Measurements from ENCODE around the gene CPLANE1.
"Not testable (repeated sequence)": the region's sequence is repeated elsewhere in the genome, so short reads cannot be mapped to it uniquely, and the experiment has no call there.

The CPLANE1 gene

DNA sequence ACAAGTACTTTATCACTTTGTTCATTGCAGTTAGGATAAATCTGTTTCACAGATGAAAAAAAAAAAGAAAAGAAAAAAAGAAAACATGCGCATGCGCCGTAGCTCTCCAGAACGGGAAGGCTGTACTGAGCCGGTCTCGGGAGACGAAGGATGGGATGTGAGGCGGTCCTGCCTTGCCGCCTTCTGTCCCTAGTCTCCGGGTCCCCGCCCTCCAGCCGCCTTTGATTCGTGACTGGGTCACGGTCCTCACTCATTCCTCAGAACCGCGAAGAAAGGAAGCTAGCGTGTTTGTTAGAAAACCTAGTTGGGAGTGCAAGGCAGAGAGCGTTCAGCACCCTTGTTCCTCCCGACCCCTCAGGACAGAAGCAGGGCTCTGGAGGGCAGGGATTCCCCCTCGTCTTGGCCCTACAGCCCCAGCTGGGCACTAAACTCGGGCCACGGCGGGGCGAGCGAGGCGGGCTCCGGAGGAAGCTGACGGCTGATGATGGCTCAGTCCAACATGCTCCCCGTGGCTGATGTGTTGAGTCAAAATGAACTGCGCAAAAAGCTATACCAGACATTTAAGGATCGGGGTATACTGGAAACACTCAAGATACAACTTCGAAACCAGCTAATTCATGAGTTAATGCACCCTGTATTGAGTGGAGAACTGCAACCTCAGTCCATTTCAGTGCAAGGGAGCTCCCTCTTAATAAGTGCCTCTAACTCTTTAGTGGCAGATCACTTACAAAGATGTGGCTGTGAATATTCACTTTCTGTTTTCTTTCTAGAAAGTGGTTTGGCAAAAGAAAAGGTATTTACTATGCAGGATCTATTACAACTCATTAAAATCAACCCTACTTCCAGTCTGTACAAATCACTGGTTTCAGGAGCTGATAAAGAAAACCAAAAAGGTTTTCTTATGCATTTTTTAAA is 40.0 kb downstream of the CPLANE1 start:
- no peak for DNase-seq (ENCODE audit: low read depth in 2 of 2)

DNA sequence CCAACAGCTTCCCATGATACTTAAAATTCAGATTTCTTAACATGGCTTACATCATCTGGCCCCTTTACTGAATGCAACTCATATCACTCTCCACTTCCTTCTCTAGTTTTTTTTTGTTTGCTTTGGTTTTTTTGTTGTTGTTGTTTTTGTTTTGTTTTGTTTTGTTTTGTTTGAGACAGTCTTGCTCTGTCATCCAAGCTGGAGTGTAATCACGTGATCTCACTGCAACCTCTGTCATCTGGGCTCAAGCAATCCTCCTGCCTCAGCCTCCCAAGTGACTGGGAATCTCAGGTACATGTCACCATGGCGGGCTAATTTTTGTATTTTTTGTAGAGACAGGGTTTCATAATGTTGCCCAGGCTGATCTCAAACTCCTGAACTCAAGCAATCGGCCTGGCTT is 41.4 kb downstream of the CPLANE1 start:
- DNase-seq (ENCODE audit: low read depth in 2 of 2) = no peak

DNA sequence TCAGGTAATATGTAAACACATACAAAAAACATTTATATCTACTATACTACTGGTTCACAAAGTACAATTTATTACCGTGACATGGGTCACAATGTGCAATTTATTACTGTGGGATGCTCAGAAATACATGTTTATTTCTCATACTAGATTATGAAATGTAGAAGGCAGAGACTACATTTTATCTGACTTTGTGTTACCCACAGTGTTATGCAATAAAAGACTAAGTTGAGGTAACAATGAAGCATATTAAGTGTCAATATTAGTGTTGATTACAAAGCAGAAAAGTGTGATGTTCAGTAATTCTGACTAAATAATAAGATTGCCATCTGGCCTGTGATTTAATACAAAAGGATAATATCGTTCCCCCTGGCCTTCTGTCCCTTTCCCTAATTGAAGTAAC is 42.4 kb downstream of the CPLANE1 start:
- no peak for DNase-seq (ENCODE audit: low read depth in 2 of 2)

DNA sequence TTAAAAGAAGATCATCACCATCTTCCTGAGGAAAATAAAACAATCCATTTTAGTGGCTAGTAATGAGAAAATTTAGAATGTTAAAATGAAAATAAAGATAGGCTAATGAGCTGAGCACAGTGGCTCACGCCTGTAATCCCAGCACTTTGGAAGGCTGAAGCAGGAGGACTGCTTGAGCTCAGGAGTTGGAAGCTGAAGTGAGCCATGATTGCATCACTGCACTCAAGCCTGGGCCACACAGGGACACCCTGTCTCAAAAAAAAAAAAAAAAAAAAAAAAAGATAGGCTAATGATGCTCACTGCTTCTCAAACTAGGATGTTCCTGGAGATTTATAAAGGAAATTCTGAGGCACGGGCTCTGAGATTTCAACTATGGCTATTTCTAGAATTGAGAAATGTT is 50.3 kb downstream of the CPLANE1 start:
- no peak for DNase-seq (ENCODE audit: low read depth in 2 of 2)

DNA sequence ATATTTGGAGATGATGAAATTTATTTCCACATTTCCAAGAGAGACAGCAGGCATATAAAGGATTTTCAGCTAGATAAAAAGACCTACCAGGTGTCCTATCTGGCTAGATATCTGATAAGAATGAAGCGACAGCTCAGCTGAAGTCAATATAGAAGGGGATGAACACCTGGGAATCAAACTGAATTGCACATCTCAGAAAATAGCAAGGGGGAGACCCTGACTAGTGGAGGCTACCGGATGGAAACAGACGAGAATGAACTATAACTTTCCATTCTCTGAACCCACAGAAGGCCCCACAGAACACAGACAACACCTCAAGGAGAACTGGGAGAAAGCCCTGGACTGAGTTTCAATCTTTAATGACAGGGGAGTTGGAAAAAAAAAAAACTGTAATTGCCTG is 51.1 kb downstream of the CPLANE1 start:
- DNase-seq (ENCODE audit: low read depth in 2 of 2) = no peak

DNA sequence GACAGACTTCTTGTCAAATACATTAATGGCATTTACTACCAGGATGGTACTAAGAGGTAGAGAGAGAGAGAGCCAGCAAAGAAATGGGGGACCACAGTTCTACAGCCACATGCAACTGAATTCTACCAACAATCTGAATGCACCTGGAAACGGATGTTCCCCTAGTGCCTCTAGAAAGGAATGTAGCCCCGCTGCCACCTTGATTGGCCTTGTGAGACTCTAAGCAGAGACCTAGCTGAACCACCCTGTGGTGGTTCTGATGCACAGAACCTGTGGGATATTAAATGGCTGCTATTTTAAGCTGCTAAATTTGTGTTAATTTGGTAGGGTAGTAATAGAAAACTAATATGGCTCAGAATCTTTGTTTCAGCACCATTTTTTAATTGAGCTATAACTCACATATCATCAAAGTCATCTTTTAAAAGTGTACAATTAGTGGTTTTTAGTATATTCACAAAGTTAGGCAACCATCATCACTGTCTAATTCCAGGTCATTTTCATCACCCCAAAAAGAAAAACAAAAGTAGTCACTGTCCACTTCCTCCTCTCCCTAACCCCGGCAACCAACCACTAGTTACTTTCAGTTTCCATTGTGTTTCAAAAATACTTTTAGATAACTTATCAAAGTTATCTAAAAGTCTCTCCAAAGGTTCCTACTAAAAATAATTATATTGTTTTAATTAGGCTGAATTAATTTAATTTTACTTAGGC is 51.7 kb downstream of the CPLANE1 start:
- no peak for DNase-seq (ENCODE audit: low read depth in 2 of 2)

DNA sequence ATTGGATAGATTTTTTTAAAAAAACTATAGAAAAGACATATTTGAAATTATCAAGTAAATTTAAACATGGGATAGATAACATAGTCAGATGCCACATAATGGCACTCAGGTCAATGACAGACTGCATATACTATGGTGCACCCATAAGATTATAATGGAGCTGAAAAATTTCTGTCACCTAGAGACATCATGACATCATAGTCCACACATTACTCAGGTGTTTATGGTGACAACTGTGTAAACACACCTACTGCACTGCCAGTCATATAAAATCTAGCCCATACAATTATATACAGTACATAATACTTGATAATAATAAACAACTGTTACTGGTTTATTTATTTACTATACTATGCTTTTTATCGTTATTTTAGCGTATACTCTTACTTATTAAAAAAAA is 58.6 kb downstream of the CPLANE1 start:
- no peak for DNase-seq (ENCODE audit: low read depth in 2 of 2)

DNA sequence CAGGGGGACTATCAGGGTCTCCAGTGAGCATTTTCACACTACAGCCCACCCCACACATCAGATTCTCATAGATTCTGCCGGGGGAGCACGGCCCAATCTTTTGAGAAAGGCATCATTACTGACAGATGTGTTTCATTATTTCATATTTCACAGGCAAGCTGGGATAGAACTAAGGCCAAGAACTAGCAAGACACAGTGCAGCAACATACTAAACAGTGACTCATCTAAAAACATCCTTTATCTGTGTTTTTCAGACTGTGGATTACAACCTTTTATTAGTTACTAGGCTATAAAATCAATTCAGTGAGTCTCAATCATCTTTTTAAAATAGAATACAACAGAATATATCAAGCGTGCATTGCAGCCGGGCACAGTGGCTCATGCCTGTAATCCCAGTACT is 59.8 kb downstream of the CPLANE1 start:
- DNase-seq (ENCODE audit: low read depth in 2 of 2) = no peak

DNA sequence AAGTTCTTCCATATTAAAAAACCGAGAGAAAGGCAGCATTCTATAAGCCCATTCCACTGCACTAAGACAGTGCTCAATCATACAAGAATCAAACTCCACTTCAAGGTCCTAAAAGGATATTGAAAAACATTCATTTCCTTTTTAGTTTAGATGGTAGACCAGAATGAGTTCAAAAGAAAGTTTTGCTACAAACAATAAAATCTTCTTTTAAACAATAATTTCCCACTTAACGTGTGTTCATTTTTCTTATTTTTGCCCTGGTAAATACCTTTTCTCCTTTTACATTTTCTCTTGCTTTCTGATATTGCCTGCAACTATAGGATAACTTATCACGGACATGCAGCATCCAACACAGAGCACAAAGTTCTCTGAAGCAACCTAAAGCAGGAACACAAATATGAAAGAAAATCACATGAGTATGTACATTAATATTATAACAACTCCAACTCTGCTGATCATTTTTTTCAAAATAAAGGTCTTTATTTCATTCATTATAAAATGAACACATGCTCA is 61.7 kb downstream of the CPLANE1 start:
- DNase-seq (ENCODE audit: low read depth in 2 of 2) = no peak

DNA sequence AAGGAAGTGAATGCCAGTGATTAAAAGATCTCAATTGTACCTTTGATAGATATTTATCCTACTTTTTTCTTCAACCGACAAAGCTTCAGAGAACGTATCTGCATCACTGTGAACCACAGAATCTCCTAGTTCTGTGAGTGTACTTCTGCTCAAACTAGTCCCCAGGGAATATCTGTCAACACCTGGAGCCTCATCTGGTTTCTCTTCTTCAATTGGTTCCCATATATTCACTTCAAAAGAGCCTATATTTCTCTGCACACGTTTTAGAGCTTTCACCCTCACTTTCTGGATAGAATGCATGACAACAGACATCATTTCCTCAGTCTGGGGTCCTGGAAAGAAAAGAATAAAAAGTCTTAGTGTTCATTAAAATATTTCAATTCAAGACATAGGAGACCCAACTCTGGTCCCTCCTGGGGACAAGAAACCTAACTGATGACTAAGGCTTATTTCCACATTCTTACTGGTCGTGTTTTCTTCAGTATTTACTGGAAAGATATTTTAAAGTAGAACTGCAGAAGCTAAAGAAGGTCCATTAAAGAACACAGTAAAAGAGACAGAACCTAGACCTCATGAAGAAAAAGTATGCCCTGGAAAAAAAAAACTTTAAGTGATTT is 64.3 kb downstream of the CPLANE1 start:
- no peak for DNase-seq (ENCODE audit: low read depth in 2 of 2)

DNA sequence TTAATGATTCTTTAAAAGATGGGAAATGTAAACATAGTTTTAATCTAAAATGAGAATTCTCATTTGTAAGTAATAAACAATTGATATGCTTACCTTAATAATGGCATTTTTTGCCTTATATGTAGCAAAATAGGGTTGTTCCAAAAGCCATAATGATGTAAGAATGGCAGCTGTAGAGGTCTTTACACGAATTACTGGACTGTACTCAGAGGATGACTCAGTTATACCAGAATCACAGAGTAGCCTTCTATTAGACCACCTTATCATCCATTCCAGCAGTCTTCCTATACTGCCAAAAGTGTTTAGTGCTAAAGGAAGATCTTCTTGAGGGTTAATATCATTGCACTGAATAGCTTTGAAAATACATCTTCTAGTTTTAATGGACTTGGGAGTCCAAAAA is 66.5 kb downstream of the CPLANE1 start:
- no peak for DNase-seq (ENCODE audit: low read depth in 2 of 2)

DNA sequence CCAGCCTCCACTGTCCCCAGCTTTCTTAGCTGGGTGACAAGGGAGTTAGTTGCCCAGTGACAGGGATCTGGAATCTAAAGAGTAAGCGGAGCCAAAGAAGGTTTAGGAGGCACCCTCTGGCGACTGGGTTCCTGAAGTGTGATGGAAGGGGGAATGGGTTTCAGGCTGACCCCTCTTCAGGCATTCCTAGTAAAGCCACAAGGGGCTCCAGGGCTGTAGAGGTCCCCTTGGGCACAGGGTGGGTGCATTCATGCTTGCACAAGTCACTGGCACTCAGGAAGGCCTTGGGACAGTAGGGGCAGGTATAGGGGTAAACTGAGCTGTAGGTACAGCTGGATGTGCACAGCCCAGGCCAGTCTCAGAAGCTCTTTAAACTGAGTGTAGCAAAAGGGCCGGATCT is 74.2 kb downstream of the CPLANE1 start:
- DNase-seq (ENCODE audit: low read depth in 2 of 2) = no peak

DNA sequence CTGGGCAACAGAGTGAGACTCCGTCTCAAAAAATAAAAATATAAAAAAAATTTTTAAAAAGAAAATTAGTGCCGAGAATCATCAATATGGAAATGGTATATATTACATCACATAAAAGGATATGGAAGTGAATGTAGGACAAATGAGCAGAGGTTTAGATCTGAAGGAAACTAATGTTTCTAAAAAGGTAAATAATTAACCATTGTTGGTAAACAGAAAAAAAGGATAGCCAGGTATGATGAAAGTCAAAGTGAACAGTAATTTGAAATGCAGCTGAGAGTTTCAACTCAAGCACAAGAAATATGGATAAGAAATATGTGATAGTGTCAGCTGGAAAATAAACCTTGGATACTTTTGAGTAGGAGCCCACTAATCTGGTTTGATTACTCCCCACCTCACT is 76.2 kb downstream of the CPLANE1 start:
- DNase-seq (ENCODE audit: low read depth in 2 of 2) = no peak

DNA sequence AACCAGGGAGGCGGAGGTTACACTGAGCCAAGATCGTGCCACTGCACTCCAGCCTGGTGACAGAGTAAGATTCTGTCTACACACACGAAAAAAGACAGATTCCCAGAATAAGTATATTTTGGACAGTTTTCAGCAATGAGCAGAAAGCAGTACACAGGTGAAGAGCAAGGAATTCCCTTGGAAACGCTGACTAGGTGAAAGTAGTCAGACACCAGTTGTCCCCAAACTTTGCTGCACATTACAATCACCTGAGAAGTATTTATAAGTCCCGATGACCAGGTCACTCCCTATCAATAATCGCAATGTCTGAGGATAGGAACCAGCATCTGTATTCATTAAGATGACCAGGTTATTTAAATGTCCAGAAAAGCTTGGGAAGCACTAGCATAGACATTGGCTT is 78.3 kb downstream of the CPLANE1 start:
- DNase-seq (ENCODE audit: low read depth in 2 of 2) = no peak

DNA sequence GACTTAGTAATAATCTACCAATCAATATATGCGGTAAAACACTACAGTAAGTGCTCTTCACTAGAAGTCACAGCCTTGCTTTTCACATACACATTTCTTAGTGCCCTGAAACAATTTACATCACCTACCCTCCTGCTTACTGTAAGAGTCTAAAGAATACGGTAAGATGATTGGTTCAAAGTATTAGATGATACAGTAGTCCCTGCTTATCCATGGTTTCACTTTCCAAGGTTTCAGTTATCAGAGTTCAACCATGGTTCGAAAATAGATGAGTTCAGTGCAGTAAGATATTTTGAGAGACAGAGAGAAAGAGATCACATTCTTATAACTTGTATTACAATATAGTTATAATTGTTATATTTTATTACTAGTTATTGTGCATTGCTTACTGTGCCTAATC is 83.0 kb downstream of the CPLANE1 start:
- DNase-seq (ENCODE audit: low read depth in 2 of 2) = no peak

DNA sequence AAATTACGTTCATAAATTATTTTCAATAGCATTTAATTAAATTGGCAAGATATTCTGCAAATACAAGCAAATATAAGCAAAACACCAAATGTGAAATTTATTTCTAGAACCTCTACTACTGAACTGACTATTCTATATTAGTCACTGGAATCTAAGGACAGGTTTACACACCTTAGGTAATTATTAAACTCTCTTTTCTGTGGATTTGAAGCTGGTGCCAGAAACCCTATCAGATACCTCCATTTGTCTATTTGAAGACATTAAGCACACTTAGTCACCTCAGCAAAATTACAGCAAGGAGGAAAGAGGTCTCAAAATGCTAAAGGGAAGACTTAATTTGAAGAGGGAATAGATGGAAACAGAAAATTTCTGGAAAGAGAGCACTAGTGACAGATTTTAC is 83.4 kb downstream of the CPLANE1 start:
- DNase-seq (ENCODE audit: low read depth in 2 of 2) = no peak

DNA sequence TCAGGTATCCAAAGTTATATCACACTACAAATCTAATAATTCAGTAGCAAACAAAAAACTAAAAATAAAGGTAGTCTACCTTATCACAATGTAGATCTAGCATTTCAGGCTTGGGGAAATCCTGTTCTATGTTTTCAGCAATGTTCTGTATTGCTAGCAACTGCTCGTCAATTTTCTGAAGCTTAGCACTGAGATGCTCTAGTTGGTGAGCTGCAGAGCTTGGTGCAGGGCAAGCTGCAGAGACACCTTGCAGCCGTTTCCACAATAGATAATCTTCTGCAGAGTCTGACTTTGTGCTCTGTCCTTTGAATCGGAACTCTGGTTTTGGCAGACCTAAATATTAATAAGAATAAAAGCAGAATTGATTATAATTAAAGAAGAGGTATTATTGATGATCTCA is 95.5 kb downstream of the CPLANE1 start:
- DNase-seq (ENCODE audit: low read depth in 2 of 2) = no peak

DNA sequence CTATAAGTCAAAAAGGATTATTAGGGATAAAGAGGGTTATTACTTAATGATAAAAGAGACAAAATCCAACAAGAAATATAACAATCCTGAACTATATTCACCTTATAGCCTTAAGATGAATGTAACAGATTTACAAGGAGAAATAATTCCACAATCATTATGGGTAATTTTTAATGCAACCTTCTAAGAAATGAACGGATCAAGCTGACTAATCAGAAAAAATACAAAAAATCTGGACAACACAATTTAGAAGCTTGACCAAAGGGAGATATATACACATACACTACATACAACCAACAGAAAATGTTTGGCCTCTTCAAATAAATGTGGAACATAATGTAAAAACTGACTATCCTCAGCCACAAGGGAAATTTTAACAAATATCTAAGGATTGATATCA is 102.3 kb downstream of the CPLANE1 start:
- DNase-seq (ENCODE audit: low read depth in 2 of 2) = no peak

DNA sequence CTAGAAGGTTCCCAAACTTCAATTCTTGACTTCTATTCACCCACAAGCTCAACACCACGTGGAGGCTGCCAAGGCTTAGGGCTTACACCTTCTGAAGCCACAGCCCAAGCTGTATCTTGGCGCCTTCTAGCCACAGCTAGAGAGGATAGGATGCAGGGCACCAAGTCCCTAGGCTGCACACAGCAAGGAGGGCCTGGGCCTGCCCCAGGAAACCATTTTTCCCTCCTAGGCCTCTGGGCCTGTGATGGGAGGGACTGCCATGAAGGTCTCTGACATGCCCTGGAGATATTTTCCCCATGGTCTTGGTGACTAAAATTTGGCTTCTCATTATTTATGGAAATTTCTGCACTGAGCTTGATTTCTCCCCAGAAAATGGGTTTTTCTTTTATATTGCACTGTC is 112.5 kb downstream of the CPLANE1 start:
- no peak for DNase-seq (ENCODE audit: low read depth in 2 of 2)

DNA sequence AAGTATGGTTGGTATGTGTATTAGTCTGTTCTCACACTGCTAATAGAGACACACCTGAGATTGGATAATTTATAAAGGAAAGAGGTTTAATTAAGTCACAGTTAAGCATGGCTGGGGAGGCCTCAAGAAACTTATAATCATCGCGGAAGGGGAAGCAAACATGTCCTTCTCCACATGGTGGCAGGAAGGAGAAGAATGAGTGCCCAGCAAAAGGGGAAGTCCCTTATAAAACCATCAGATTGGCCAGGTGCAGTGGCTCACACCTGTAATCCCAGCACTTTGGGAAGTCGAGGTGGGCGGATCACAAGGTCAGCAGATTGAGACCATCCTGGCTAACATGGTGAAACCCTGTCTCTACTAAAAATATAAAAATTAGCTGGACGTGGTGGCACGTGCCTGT is 113.9 kb downstream of the CPLANE1 start:
- DNase-seq (ENCODE audit: low read depth in 2 of 2) = not testable (repeated sequence)

DNA sequence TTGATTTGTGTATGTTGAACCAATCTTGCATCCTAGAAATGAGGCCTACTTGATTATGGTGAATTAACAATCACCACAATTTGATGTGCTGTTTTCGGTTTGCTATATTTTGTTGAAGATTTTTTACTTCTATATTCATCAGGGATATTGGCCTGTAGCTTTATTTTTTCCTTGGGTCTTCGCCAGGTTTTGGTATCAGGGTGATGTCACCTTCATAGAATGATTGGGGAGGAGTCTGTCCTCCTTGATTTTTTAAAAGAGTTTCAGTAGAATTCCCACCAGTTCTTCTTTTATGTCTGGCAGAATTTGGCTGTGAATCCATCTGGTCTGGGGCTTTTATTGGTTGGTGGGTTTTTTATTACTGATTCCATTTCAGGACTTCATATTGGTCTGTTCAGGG is 115.2 kb downstream of the CPLANE1 start:
- DNase-seq (ENCODE audit: low read depth in 2 of 2) = no peak

DNA sequence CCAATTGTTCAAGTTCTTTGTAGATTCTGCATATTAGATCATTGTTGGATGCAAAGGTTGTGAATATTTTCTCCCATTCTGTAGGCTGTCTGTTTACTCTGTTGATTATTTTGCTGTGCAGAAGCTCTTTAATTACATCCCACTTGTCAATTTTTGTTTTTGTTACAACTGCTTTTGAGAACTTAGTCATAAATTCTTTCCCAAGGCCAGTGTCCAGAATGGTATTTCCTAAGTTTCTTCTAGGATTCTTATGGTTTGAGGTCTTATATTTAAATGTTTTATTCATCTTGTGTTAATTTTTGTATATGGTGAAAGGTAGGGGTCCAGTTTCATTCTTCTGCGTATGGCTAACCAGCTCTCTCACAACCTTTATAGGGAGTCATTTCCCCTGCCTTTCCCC is 116.5 kb downstream of the CPLANE1 start:
- no peak for DNase-seq (ENCODE audit: low read depth in 2 of 2)

DNA sequence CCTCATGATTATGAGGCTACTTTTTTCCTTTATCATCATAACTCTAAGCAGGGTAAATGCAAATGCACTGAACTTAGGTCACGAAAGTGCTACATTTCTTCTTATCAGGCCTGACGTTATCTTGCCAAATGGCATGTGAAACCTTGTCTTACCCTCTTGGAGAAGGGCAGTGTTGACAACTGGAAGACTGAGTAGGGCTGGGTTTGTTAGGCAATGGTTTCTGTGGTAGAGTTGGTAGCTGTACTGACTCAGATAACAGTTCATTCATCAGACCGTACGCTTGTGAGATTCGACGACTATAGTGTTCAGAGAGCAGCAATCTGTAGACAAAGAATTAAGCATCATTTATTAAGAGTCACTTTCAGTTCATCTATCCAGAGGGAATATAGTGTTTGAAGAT is 127.7 kb downstream of the CPLANE1 start:
- DNase-seq (ENCODE audit: low read depth in 2 of 2) = no peak

Measured in stimulated activated CD8-positive, alpha-beta memory T cell treated with anti-CD3 and anti-CD28 coated beads, Interleukin-15, amount 100 ng/mL, for 48 hours (primary cell).